Osteocyte (in vitro differentiated cells): ENCODE data around the gene DR1. TPM values are rescaled to one million over a fixed set of nuclear protein-coding genes. Genes with fewer than 3 reads are reported as not detected.
"Not testable (repeated sequence)": the region's sequence is repeated elsewhere in the genome, so short reads cannot be mapped to it uniquely, and the experiment has no call there.

Source experiments
- DNase-seq: peaks from one replicate; pipeline ENCODE4 v3.0.0; 2021; ENCODE audit warnings: mixed read lengths; ENCODE audit not compliant: unreplicated experiment; ENCODE audit errors: extremely low spot score
- H3K27ac Mint-ChIP-seq: one replicate; pipeline ENCODE4 v1.8.0; 2021; ENCODE audit warnings: mild to moderate bottlenecking, mixed read lengths; ENCODE audit not compliant: unreplicated experiment
- H3K27me3 Mint-ChIP-seq: one replicate; pipeline ENCODE4 v1.8.0; 2021; ENCODE audit warnings: mixed read lengths; ENCODE audit not compliant: unreplicated experiment
- H3K36me3 Mint-ChIP-seq: one replicate; pipeline ENCODE4 v1.8.0; 2021; ENCODE audit warnings: mixed read lengths; ENCODE audit not compliant: unreplicated experiment
- H3K4me1 Mint-ChIP-seq: one replicate; pipeline ENCODE4 v1.8.0; 2021; ENCODE audit warnings: mixed read lengths; ENCODE audit not compliant: unreplicated experiment
- H3K4me3 Mint-ChIP-seq: one replicate; pipeline ENCODE4 v1.8.0; 2021; ENCODE audit warnings: mild to moderate bottlenecking, moderate library complexity, mixed read lengths; ENCODE audit not compliant: unreplicated experiment
- H3K9me3 Mint-ChIP-seq: one replicate; pipeline ENCODE4 v1.8.0; 2021; ENCODE audit warnings: mixed read lengths; ENCODE audit not compliant: unreplicated experiment
- CTCF ChIP-seq: fragments of 200-600 bp; sonication (generic); IDR thresholded peaks from 2 replicates; pipeline ENCODE4 v1.5.0; 2021; ENCODE audit warnings: antibody characterized with exemption, mild to moderate bottlenecking, moderate library complexity
- total RNA-seq: library from RNA; stranded (reverse); gene quantifications from 2 replicates; pipeline ENCODE4 v1.2.1, GENCODE V29; 2021

The DR1 gene
- total RNA-seq, 1 donor from 2014 or later, result 60.9 TPM

GRCh38 chr1:93347334-93347899, 1.7 kb downstream of the DR1 start:
- Mint-ChIP-seq H3K27ac (peak overlapping the region; percentile 92), H3K27me3 (no peaks in the 10 kb centered on the region), H3K4me3 (peak overlapping the region; percentile 86), H3K36me3 (no peaks in the 10 kb centered on the region), H3K4me1 (peaks cover 38% of the 10 kb centered on the region), H3K9me3 (no peaks in the 10 kb centered on the region)
- TF ChIP-seq CTCF, result no peak
- no peak for DNase-seq

- no peak for DNase-seq
- Mint-ChIP-seq H3K36me3 (peaks cover 2% of the 10 kb centered on the region), H3K4me3 (peak overlapping the region; percentile 86), H3K27me3 (no peaks in the 10 kb centered on the region), H3K27ac (peak overlapping the region; percentile 70), H3K9me3 (no peaks in the 10 kb centered on the region), H3K4me1 (peaks cover 44% of the 10 kb centered on the region)
- TF ChIP-seq CTCF, result no peak
Measured at GRCh38 chr1:93348104-93348728, 2.5 kb downstream of the DR1 start.

GRCh38 chr1:93349231-93350135, 3.8 kb downstream of the DR1 start:
- Mint-ChIP-seq H3K27ac (peak overlapping the region; percentile 74), H3K36me3 (peaks cover 2% of the 10 kb centered on the region), H3K4me3 (peak overlapping the region; percentile 86), H3K9me3 (no peaks in the 10 kb centered on the region), H3K27me3 (no peaks in the 10 kb centered on the region), H3K4me1 (peaks cover 49% of the 10 kb centered on the region)
- no peak for TF ChIP-seq CTCF
- DNase-seq, result no peak

GRCh38 chr1:93350322-93350721, 4.6 kb downstream of the DR1 start:
- no peak for DNase-seq
- H3K9me3 Mint-ChIP-seq, result no peaks in the 10 kb centered on the region
- TF ChIP-seq CTCF, result no peak
- no peaks in the 10 kb centered on the region for H3K27me3 Mint-ChIP-seq
- peak overlapping the region; percentile 36 for H3K4me3 Mint-ChIP-seq
- peaks cover 9% of the 10 kb centered on the region for H3K36me3 Mint-ChIP-seq
- H3K27ac Mint-ChIP-seq, result peak overlapping the region; percentile 58
- peaks cover 44% of the 10 kb centered on the region for H3K4me1 Mint-ChIP-seq

- H3K36me3 Mint-ChIP-seq, result peaks cover 11% of the 10 kb centered on the region
- H3K27me3 Mint-ChIP-seq, result no peaks in the 10 kb centered on the region
- H3K27ac Mint-ChIP-seq, result no peak overlapping the region
- no peak overlapping the region for H3K4me3 Mint-ChIP-seq
- no peaks in the 10 kb centered on the region for H3K9me3 Mint-ChIP-seq
- H3K4me1 Mint-ChIP-seq, result peaks cover 44% of the 10 kb centered on the region
- DNase-seq, result no peak
- no peak for TF ChIP-seq CTCF
Measured at GRCh38 chr1:93350875-93351274, 5.2 kb downstream of the DR1 start.

GRCh38 chr1:93351346-93351745, 5.6 kb downstream of the DR1 start:
- Mint-ChIP-seq H3K4me1 (peaks cover 44% of the 10 kb centered on the region), H3K36me3 (peaks cover 13% of the 10 kb centered on the region)
- not testable (repeated sequence) for DNase-seq, H3K27ac Mint-ChIP-seq, H3K4me3 Mint-ChIP-seq, H3K27me3 Mint-ChIP-seq, H3K9me3 Mint-ChIP-seq
